Activated naive CD8-positive, alpha-beta T cell treated with anti-CD3 and anti-CD28 coated beads, Interleukin-2, amount 10 ng/mL, durations not matched to agents 7 days and 5 days (primary cell): ENCODE measurements around the gene EHBP1. TPM values are rescaled to one million over a fixed set of nuclear protein-coding genes. Genes with fewer than 3 reads are reported as not detected.

ENCODE experiments used
- ATAC-seq: fragments of 150-1000 bp; cut with Tn5 transposase; one replicate; pipeline ENCODE4 v1.10.0; 2021; ENCODE audit warnings: low read depth, moderate library complexity
- POLR2A ChIA-PET: fragments of 350-600 bp; sonication (Branson Sonifier 250); formaldehyde crosslinking; loops from one replicate; lab custom pipeline; 2021; ENCODE audit warnings: antibody characterized with exemption; lab: Charles Lee
- DNase-seq: peaks from one replicate; pipeline ENCODE4 v3.0.0; 2021
- H3K27ac Mint-ChIP-seq: one replicate; pipeline ENCODE4 v1.8.0; 2022; ENCODE audit warnings: mild to moderate bottlenecking, mixed read lengths
- H3K27me3 Mint-ChIP-seq: one replicate; pipeline ENCODE4 v1.8.0; 2022; ENCODE audit warnings: mild to moderate bottlenecking, moderate library complexity, mixed read lengths
- H3K36me3 Mint-ChIP-seq: one replicate; pipeline ENCODE4 v1.8.0; 2021; ENCODE audit warnings: mild to moderate bottlenecking, mixed read lengths
- H3K4me1 Mint-ChIP-seq: one replicate; pipeline ENCODE4 v1.8.0; 2021; ENCODE audit warnings: mixed read lengths
- H3K4me3 Mint-ChIP-seq: one replicate; pipeline ENCODE4 v1.8.0; 2022; ENCODE audit warnings: mild to moderate bottlenecking, moderate library complexity, mixed read lengths
- H3K9me3 Mint-ChIP-seq: one replicate; pipeline ENCODE4 v1.8.0; 2021; ENCODE audit warnings: mixed read lengths
- total RNA-seq, 2 experiments: library from RNA; stranded (reverse); gene quantifications; one replicate each; pipeline ENCODE4 v1.2.3, GENCODE V29; 2021

The EHBP1 gene
- total RNA-seq, 2 experiments from 2014 or later: 25.2 to 27.2 TPM

DNA sequence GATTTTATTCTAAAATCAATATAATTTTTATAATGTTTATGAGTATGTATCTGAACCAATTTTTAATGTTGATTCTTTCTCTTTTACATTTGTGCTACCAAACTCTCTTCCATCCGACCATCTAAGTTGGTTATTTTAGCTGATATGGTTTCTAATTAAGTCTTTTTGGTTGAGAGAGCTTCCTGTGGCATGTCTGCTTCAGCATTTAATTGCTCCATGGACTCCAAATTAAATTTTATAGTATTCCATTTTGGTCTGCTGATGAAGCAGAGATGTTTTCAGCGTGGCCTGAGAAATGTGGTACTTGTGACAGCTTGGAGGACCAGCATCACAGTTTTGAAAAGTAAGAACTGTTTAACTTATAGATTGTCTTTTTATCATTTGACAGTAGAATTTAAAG, 105.6 kb downstream of the EHBP1 start:
- Mint-ChIP-seq H3K27ac (no peak overlapping the region), H3K9me3 (peaks cover 8% of the 10 kb centered on the region), H3K27me3 (no peaks in the 10 kb centered on the region), H3K4me3 (no peak overlapping the region), H3K36me3 (peaks cover 18% of the 10 kb centered on the region), H3K4me1 (peaks cover 8% of the 10 kb centered on the region)
- no peak for DNase-seq
- no peak for ATAC-seq
- POLR2A ChIA-PET: no interaction called here

DNA sequence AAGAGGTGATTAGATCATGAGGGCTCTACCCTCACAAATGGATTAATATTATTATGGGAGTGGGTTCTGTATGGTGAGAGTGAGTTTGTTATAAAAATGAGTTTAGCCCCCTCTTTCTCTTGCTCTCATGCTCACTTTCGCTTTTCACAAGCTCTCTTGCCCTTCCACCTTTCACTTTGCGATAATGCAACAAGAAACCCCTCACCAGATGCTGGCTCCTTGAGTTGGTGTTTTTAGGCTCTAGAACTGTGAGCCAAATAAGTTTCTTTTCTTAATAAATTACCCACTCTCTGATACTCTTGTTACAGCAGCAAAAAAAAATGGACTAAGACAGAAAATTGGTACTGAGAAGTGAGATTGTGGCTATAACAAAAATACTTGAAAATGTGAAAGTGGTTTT, 106.5 kb downstream of the EHBP1 start:
- no peak for DNase-seq
- peaks cover 6% of the 10 kb centered on the region for H3K9me3 Mint-ChIP-seq
- H3K4me1 Mint-ChIP-seq: peaks cover 8% of the 10 kb centered on the region
- POLR2A ChIA-PET: no interaction called here
- H3K27ac Mint-ChIP-seq: no peak overlapping the region
- H3K36me3 Mint-ChIP-seq: peaks cover 14% of the 10 kb centered on the region
- ATAC-seq: no peak
- no peak overlapping the region for H3K4me3 Mint-ChIP-seq
- no peaks in the 10 kb centered on the region for H3K27me3 Mint-ChIP-seq

DNA sequence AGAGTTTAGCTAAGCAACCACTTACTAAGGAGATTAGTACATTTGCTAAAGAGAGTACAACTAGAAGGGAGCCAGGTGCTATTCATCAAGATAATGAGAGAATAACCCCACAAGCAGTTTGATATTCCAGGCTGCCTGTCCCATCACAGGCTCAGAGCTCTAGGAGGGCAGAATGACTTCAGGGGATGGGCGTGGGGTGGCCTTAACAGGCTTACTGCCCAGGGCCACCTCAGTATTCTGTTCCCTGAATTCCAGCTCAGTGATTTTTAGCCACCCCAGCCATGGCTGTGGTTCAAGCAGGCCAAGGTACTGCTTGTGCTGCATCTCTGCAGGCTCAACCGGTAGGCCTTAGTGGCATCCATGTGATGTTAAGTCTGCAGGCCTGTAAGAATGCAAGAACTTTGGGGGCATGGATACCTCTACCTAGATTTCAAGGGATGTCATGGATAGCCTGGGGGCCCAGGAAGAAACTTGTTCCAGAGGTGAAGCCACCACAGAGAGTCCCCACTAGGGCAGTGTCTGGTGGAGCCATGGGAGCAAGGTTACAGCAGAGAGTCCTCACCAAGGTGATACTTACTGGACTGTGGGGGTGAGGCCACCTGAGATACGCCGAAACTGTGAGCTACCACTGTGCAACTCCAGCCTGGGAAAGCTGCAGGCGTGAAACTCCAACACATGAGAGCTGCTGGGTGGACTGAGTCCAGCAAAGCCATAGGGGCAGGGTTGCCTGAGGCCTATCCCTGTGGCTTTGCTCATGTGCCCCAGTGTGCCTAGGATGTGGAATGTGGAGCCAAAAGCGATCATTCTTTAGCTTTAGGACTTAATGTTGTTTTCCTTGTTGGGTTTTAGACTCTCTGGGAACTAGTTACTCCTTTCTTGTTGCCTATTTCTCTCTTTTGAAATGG, 107.7 kb downstream of the EHBP1 start:
- DNase-seq (no peak), ATAC-seq (no peak)
- H3K27ac Mint-ChIP-seq: no peak overlapping the region
- H3K4me1 Mint-ChIP-seq: peaks cover 8% of the 10 kb centered on the region
- H3K27me3 Mint-ChIP-seq: no peaks in the 10 kb centered on the region
- peaks cover 9% of the 10 kb centered on the region for H3K36me3 Mint-ChIP-seq
- H3K9me3 Mint-ChIP-seq: peaks cover 2% of the 10 kb centered on the region
- no peak overlapping the region for H3K4me3 Mint-ChIP-seq
- POLR2A ChIA-PET: no interaction called here

DNA sequence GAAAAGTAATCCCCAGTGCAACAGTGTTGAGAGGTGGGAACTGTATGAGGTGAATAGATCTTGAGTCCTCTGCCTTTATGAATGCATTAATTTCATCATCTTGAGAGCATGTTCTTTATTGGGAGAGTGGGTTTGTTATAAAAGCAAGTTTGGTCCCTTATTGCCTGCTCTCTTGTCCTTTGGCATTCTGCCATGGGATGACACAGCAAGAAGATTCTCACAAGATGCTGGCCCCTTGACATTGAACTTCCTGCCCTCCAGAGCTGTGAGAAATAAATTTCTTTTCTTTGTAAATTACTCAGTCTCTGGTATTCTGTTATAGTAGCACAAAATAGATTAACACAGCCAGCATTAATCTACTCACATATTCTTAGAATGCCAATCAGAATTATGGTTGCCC, 108.6 kb downstream of the EHBP1 start:
- peaks cover 5% of the 10 kb centered on the region for H3K36me3 Mint-ChIP-seq
- H3K4me1 Mint-ChIP-seq: peaks cover 4% of the 10 kb centered on the region
- no peaks in the 10 kb centered on the region for H3K9me3 Mint-ChIP-seq
- H3K27me3 Mint-ChIP-seq: no peaks in the 10 kb centered on the region
- POLR2A ChIA-PET: no interaction called here
- ATAC-seq (no peak), DNase-seq (no peak)
- H3K4me3 Mint-ChIP-seq: no peak overlapping the region
- H3K27ac Mint-ChIP-seq: no peak overlapping the region

DNA sequence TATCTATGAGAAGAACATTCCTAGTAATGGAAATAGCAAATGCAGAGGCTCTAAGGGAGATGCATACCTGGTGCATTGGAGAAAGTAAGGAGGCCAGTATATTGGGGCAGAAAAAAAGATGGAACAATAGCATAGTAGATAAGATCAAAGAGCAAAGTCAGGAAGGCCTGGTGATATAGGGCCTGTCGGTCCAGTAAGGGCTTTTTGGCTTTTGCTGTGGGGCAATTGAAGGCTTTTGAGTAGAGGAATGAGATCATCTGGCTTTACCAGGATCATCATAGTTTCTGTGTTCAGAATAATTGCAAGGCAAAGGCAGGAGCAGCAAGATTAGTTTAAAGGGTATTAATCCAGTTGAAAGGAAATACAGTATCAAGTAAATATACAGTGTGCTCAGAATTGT, 111.8 kb downstream of the EHBP1 start:
- Mint-ChIP-seq H3K27me3 (no peaks in the 10 kb centered on the region), H3K4me1 (peaks cover 4% of the 10 kb centered on the region), H3K9me3 (no peaks in the 10 kb centered on the region), H3K36me3 (peaks cover 3% of the 10 kb centered on the region), H3K27ac (no peak overlapping the region), H3K4me3 (no peak overlapping the region)
- POLR2A ChIA-PET: no interaction called here
- DNase-seq (no peak), ATAC-seq (no peak)

DNA sequence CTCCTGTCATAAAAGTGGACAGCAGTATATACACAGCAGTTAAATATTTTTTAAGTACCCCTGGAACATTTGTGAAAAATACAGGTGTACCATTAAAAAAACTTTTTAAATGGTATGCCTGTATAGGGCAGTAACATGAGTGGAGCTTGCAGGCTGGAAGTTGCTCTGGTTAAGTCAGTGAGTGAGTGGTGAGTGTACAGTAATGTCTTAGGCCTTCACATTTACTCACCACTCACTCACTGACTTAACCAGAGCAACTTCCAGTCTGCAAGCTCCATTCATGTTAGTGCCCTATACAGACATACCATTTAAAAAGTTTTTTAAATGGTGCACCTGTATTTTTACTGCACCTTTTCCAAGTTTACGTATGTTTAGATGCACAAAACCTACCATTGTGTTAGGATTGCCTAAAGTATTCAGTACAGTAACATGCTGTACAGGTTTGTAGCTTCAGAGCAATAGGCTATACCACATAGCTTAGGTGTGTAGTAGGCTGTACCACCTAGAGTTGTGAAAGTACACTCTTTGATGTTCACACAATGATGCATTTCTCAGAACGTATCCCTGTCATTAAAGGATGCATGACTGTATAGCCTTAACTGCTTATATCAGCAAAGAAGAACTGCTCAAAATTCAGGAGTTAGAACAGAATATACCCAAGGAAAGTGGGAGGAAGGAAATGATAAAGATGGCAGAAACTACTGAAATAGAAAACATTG, 112.6 kb downstream of the EHBP1 start:
- peaks cover 1% of the 10 kb centered on the region for H3K36me3 Mint-ChIP-seq
- POLR2A ChIA-PET: no interaction called here
- ATAC-seq (no peak), DNase-seq (no peak)
- H3K27me3 Mint-ChIP-seq: no peaks in the 10 kb centered on the region
- no peaks in the 10 kb centered on the region for H3K9me3 Mint-ChIP-seq
- H3K4me3 Mint-ChIP-seq: no peak overlapping the region
- H3K27ac Mint-ChIP-seq: no peak overlapping the region
- peaks cover 4% of the 10 kb centered on the region for H3K4me1 Mint-ChIP-seq

DNA sequence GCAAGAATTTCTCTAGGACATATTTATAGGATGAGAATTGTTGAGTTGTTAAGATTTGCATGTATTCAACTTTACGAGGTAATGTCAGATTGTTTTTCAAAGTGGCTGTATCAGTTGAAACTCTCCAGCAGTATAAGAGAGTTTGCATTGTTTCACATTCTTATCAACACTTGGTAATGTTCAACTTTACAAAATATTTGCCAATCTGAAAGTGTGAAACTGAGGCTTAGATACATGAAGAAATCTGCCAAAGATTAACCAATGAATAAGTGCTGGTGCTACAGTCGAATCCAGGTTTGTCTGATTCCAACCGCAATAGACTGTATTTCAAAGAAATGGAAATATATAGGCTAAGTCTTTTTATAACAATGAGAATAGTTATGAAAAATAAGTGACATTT, 117.0 kb downstream of the EHBP1 start:
- Mint-ChIP-seq H3K9me3 (no peaks in the 10 kb centered on the region), H3K27ac (no peak overlapping the region), H3K4me1 (no peaks in the 10 kb centered on the region), H3K36me3 (peaks cover 10% of the 10 kb centered on the region), H3K4me3 (no peak overlapping the region), H3K27me3 (no peaks in the 10 kb centered on the region)
- no peak for DNase-seq
- no peak for ATAC-seq
- POLR2A ChIA-PET: no interaction called here

DNA sequence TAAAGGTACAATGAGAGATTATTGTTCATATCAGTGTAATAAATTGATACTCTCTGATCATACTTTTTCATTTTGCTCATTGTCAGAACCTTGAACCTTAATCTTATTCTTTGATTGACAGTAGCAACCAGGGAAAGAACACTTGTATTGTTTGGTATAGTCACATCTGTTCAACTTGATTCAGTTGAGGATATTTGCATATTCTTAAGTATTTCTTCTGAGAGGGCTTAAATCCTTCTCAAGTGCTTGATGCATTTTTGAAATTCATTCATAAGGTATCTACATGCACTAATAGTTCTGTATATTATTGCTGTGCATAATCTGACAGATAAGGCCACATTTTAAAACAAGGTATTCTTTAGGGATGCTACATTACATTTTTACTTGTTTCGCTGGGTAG, 118.9 kb downstream of the EHBP1 start:
- Mint-ChIP-seq H3K4me3 (no peak overlapping the region), H3K36me3 (peaks cover 12% of the 10 kb centered on the region), H3K9me3 (no peaks in the 10 kb centered on the region), H3K27me3 (no peaks in the 10 kb centered on the region), H3K4me1 (no peaks in the 10 kb centered on the region), H3K27ac (no peak overlapping the region)
- DNase-seq (no peak), ATAC-seq (no peak)
- POLR2A ChIA-PET: no interaction called here

DNA sequence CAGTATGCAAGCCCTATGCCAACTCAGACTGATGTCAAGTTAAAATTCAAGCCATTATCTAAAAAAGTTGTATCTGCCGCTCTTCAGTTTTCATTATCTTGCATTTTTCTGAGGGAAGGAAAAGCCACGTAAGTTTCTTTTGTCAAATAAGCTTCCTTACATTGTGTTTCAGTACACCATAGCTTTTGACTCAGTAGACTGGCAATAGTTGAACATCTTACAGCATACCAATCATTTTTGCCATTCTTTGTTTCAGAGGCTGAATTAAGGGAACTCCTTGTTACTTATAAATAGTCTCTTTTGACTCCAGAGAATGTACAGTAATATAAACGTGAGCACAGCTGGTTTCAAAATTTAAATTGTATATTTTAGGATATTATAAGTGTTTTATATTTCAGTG, 120.6 kb downstream of the EHBP1 start:
- DNase-seq: no peak
- H3K27ac Mint-ChIP-seq: no peak overlapping the region
- H3K27me3 Mint-ChIP-seq: no peaks in the 10 kb centered on the region
- no peaks in the 10 kb centered on the region for H3K4me1 Mint-ChIP-seq
- POLR2A ChIA-PET: no interaction called here
- peaks cover 19% of the 10 kb centered on the region for H3K36me3 Mint-ChIP-seq
- peaks cover 2% of the 10 kb centered on the region for H3K9me3 Mint-ChIP-seq
- no peak for ATAC-seq
- H3K4me3 Mint-ChIP-seq: no peak overlapping the region

DNA sequence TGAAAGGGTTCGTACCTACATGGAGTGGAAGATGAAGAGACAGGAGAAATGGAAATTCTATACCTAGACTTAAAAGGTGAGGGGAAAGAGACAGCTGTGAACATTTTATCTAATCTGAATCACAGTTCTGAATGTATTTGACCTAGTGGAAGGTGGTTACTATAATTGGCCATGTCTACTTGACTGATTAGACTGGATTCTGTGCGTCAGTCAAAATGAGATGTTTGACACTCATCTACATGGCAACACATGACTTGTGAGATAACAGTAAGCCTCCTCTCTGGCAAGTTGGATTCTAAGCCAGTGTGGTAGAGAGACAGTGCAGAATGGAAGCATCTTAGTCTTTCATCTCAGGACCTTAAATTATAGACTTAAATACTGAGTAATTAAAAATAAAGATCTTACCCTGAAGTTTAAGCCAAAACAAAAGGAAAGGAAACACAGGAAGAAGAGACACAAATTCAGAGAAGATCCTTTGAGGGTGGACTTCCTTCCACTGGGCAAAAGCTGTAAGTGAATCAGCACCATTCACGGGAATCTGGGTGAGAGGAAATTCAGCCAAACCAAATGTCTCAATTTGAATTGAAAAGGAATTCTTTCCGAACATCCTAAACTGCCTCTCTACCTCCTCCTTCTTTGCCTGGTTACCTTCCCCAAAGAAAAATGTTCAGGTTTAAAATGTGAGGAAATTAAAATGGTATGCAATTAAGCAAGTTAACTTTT, 121.6 kb downstream of the EHBP1 start:
- Mint-ChIP-seq H3K9me3 (peaks cover 4% of the 10 kb centered on the region), H3K36me3 (peaks cover 22% of the 10 kb centered on the region), H3K27me3 (no peaks in the 10 kb centered on the region), H3K27ac (no peak overlapping the region), H3K4me3 (no peak overlapping the region), H3K4me1 (no peaks in the 10 kb centered on the region)
- POLR2A ChIA-PET: interaction anchor here (0.7 kb wide), 1 partner anchor 297 kb away, joined by 3 read pairs; no protein-coding TSS in a partner anchor
- DNase-seq (no peak), ATAC-seq (no peak)

DNA sequence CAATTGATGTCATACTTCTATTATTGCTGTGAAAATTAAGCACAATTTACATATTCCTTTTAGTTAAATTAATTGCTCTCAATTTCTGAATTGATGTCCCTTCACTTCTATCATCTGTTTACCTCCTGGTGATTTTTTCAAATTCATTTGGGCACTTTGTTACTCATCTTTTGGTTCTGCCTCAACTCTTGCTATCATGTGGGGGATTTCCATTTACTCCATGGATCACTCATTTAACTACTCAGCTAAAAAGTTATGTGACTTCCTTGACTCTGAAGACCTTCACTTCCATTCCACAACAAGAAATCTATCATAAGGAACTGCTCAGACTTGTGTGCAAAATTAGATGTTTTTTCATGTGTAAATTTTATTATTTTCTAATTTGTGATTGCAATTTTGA, 126.2 kb downstream of the EHBP1 start:
- POLR2A ChIA-PET: no interaction called here
- DNase-seq (no peak), ATAC-seq (no peak)
- no peak overlapping the region for H3K4me3 Mint-ChIP-seq
- H3K36me3 Mint-ChIP-seq: peaks cover 34% of the 10 kb centered on the region
- H3K27ac Mint-ChIP-seq: no peak overlapping the region
- peaks cover 4% of the 10 kb centered on the region for H3K9me3 Mint-ChIP-seq
- H3K4me1 Mint-ChIP-seq: no peaks in the 10 kb centered on the region
- no peaks in the 10 kb centered on the region for H3K27me3 Mint-ChIP-seq

DNA sequence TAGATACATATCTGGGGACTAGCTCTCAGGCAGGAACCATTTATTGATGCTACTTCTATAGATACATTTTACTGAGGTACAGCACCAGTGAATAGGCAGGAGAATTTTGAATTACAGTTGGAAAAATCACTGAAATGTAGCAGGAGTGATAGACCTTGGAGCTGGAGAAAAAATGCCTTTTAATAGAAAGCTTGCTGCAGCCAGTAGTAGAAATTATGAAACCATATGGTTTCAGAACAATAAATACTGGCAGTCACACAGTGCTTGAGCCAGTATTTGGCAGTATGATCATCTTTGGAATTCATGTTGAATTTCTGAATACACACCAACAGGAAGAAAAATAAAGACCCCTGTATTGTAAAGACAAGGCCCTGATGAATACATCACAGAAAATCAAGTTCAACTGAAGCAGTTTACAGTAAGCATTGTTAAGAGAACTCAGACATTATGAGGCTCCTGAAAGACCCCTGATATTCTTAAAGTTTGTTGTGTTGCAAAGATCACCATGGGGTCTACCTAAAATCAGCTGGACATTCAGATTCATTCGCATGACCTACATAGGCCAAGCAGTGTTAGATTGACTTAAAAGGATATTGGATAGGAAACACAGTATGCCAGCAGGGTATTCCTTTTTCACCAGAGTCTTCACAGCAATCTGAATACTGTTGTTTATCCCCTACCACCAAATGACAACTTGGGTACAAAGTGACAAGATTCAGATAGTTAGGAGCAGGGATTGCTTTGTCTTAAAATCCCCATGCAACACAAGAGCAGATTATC, 139.0 kb downstream of the EHBP1 start:
- Mint-ChIP-seq H3K27ac (no peak overlapping the region), H3K36me3 (peaks cover 2% of the 10 kb centered on the region), H3K4me1 (no peaks in the 10 kb centered on the region), H3K9me3 (peaks cover 8% of the 10 kb centered on the region), H3K27me3 (no peaks in the 10 kb centered on the region), H3K4me3 (no peak overlapping the region)
- DNase-seq (no peak), ATAC-seq (no peak)
- POLR2A ChIA-PET: no interaction called here

DNA sequence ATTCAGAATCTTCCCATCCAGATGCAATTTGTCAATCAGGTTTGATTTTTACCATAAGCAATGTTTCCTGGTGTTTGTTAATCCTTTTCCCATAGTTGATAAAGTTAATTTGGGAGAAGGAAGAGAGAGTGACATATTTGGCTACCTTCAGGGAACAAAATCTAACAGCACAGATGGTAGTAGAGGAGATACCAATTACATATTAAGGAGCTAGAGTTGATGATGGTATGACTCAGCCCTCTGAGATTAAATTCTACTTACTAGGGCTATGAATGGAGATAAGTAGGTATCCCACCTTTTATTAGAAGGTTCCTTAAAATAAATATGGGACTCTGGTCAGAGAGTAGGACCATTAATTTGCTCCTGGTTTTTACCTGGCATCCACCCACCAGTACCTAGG, 139.7 kb downstream of the EHBP1 start:
- Mint-ChIP-seq H3K4me1 (no peaks in the 10 kb centered on the region), H3K36me3 (peaks cover 2% of the 10 kb centered on the region), H3K27me3 (no peaks in the 10 kb centered on the region), H3K4me3 (no peak overlapping the region), H3K9me3 (peaks cover 8% of the 10 kb centered on the region), H3K27ac (no peak overlapping the region)
- DNase-seq (no peak), ATAC-seq (no peak)
- POLR2A ChIA-PET: no interaction called here
